Activated CD8-positive, alpha-beta T cell treated with anti-CD3 and anti-CD28 coated beads, Interleukin-2, amount 10 ng/mL, durations not matched to agents 7 days and 5 days (primary cell): ENCODE data around the gene SLC6A19. TPM values are rescaled to one million over a fixed set of nuclear protein-coding genes. Genes with fewer than 3 reads are reported as not detected.

Experiments
- ATAC-seq: fragments of 150-1000 bp; cut with Tn5 transposase; one replicate; pipeline ENCODE4 v1.10.0; 2021; ENCODE audit warnings: moderate library complexity
- CTCF ChIA-PET: fragments of 350-600 bp; sonication (Branson Sonifier 250); formaldehyde crosslinking; loops from one replicate; lab custom pipeline; 2021; ENCODE audit warnings: antibody characterized with exemption; lab: Charles Lee
- POLR2A ChIA-PET: fragments of 350-600 bp; sonication (Branson Sonifier 250); formaldehyde crosslinking; loops from one replicate; lab custom pipeline; 2021; ENCODE audit warnings: antibody characterized with exemption; lab: Charles Lee
- DNase-seq: peaks from one replicate; pipeline ENCODE4 v3.0.0-alpha.2; 2020
- H3K27ac Mint-ChIP-seq: one replicate; pipeline ENCODE4 v1.8.0; 2021; ENCODE audit warnings: mild to moderate bottlenecking, mixed read lengths
- H3K27me3 Mint-ChIP-seq: one replicate; pipeline ENCODE4 v1.8.0; 2021; ENCODE audit warnings: low read depth, mixed read lengths
- H3K36me3 Mint-ChIP-seq: one replicate; pipeline ENCODE4 v1.8.0; 2021; ENCODE audit warnings: low read depth, mixed read lengths
- H3K4me1 Mint-ChIP-seq: one replicate; pipeline ENCODE4 v1.8.0; 2021; ENCODE audit warnings: low read depth, mixed read lengths
- H3K4me3 Mint-ChIP-seq: one replicate; pipeline ENCODE4 v1.8.0; 2021; ENCODE audit warnings: mild to moderate bottlenecking, mixed read lengths
- H3K9me3 Mint-ChIP-seq: one replicate; pipeline ENCODE4 v1.8.0; 2022; ENCODE audit warnings: mixed read lengths; ENCODE audit not compliant: insufficient read depth
- total RNA-seq, 2 experiments: library from RNA; stranded (reverse); gene quantifications; one replicate each; pipeline ENCODE4 v1.2.3, GENCODE V29; 2021

SLC6A19 gene
- total RNA-seq, 2 experiments from 2014 or later = not detected

DNA sequence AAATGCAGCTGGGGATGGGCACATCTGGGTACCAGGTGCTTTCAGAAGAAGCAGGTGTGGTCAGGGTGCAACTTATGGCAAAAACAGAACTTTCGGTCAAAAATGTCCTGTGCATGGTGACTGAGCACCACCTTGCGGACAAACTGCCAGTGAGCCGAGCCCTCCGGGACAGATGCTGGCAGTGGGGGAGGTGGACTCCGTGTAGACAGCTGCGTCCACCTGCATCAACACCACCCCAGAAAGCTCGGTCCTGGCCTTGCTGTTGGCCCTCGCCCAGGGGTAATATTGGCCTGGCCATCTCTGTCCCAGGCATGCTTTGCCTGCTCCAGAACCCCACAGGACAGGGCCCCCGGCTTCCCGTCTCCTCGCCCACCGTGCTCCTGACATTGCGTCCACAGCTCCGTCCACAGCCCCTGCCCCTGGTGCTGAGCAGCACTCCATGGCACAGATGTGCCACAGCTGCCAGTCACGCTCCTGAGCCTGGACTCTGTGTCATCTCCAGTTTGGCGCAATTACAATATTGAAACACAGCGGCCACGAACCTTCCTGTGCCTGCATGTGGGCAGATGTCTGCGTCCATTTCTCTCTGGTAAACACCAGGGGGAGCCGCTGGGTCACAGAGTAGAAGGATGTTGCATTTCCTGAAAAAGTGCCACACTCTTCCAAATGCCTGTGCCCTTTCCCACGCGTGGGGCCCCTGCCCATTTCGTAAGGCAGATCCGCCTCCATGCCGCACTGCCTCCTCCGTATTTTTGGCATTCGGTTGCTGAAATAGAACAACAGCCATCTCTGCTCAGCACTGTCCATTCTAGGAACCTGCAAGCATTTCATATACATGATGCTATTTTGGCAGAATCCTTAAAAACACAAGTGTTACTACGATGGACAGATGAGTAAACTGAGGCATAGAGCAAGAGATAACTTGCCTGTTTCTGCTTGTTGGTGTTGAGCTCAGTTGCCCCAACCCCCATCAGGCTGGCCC is 33.4 kb upstream of the SLC6A19 start:
- POLR2A ChIA-PET = no interaction called here
- peaks cover 11% of the 10 kb centered on the region for H3K27me3 Mint-ChIP-seq
- H3K4me3 Mint-ChIP-seq = peak overlapping the region; percentile 47
- H3K4me1 Mint-ChIP-seq = peaks cover 14% of the 10 kb centered on the region
- H3K9me3 Mint-ChIP-seq = no peaks in the 10 kb centered on the region
- H3K36me3 Mint-ChIP-seq = no peaks in the 10 kb centered on the region
- ATAC-seq (peak; percentile 76), DNase-seq (peak; percentile 81)
- H3K27ac Mint-ChIP-seq = no peak overlapping the region
- CTCF ChIA-PET = interaction anchor here (0.7 to 2.7 kb wide), 26 partner anchors 9 to 722 kb away, joined by 3 to 21 read pairs (median 4); no protein-coding TSS in a partner anchor

DNA sequence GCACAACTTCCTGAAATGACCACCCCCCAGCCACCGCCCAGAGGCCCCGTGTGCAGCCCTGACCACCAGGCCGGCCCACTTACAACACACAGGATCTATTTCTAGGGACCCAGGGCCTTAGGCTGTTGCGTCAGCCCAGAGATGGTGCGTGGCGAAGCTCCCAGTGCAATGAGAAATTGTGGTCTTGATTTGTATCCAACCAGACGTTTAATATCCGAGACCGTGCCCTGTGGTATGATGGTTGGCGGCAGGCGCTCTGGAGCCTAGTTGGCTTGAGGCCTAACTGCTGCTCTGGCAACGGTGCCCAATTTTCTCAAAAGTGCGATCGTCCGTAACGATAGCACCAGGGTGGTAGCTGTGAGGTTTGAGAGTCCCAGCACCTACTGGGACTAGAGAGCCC is 32.6 kb upstream of the SLC6A19 start:
- peaks cover 14% of the 10 kb centered on the region for H3K27me3 Mint-ChIP-seq
- POLR2A ChIA-PET = no interaction called here
- H3K9me3 Mint-ChIP-seq = no peaks in the 10 kb centered on the region
- CTCF ChIA-PET = interaction anchor here (0.9 to 2.7 kb wide), 10 partner anchors 19 to 484 kb away, joined by 3 to 21 read pairs (median 6); no protein-coding TSS in a partner anchor
- DNase-seq = no peak
- no peak for ATAC-seq
- H3K4me1 Mint-ChIP-seq = peaks cover 17% of the 10 kb centered on the region
- no peak overlapping the region for H3K27ac Mint-ChIP-seq
- H3K36me3 Mint-ChIP-seq = no peaks in the 10 kb centered on the region
- H3K4me3 Mint-ChIP-seq = no peak overlapping the region

DNA sequence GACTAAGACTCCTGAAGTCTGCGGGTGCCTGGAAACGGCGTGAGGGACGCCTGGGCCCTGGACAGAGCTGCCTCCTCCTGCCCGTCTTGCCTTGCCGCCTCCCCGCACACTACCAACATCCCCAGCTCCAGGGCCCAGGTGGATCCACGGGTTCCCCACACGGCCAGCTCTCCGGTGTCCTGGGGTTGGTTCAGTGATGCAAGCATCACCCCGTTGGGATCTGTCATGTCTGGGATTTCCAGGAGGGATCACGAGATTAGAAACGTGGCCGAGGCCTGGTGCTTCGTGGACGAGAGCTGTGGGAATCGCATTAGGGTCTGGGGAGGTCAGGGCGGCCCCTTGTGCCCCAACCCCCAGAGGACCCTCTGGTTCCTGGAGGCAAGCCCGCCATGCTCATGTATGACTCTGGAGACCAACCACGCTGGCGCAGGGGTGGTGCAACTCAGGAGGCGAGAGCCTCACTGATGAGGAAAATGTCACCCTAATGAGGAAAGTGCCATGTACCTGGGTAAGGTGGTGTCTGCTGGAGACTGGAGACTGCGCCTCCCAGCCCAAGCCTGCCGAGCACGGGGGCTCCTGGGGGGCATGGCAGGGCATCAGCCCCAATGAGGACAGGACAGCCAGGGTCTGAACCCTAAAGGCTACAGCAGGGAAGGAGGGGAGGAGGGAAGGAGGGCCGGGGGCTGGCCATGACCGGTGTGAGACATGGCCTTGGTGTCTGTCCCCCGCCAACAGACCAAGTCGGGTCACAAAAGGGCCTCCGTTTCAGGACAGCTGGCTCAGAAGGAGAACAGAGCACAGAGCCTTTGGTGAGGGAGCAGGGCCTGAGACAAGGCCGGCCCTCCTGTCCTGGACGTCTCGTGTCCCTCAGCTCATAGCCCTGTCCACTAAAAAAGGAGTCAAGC is 31.9 kb upstream of the SLC6A19 start:
- no peaks in the 10 kb centered on the region for H3K9me3 Mint-ChIP-seq
- ATAC-seq = no peak
- H3K27ac Mint-ChIP-seq = no peak overlapping the region
- no peak for DNase-seq
- ChIA-PET POLR2A (no interaction called here), CTCF (interaction anchor here (0.7 to 2.7 kb wide), 7 partner anchors 146 to 484 kb away, joined by 3 to 21 read pairs (median 6); no protein-coding TSS in a partner anchor)
- no peak overlapping the region for H3K4me3 Mint-ChIP-seq
- no peaks in the 10 kb centered on the region for H3K36me3 Mint-ChIP-seq
- peaks cover 17% of the 10 kb centered on the region for H3K4me1 Mint-ChIP-seq
- peaks cover 13% of the 10 kb centered on the region for H3K27me3 Mint-ChIP-seq

DNA sequence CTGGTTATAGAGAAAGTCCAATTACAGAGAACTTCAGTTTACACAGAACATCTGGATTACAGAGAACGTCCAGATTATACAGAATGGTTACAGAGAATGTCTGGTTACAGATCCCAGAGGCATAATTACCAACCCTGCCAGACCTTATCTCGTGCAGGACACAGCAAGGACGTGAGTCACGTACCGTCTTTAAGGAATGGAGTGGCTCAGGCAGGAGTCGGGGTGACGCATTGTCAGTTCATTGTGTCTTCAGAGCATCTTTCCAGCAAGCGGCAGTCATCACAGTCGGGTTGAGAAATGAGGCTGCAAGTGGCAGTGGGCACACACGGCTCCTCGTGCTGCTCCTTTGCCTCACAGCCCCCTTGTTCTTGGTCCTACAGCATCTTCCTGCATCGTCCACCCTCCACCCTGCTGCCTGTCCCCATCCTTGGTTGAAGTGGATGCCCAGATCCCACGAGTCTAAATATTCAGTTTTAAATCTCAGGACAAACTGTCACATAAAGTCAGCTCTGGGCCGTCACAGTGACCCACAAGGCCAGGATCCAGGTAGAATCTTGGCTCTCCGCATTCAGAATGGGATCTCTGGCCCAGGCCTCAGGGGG is 30.0 kb upstream of the SLC6A19 start:
- ChIA-PET CTCF (no interaction called here), POLR2A (no interaction called here)
- Mint-ChIP-seq H3K4me1 (peaks cover 17% of the 10 kb centered on the region), H3K27me3 (peaks cover 10% of the 10 kb centered on the region), H3K4me3 (no peak overlapping the region), H3K9me3 (no peaks in the 10 kb centered on the region), H3K27ac (no peak overlapping the region), H3K36me3 (no peaks in the 10 kb centered on the region)
- no peak for DNase-seq
- ATAC-seq = no peak

DNA sequence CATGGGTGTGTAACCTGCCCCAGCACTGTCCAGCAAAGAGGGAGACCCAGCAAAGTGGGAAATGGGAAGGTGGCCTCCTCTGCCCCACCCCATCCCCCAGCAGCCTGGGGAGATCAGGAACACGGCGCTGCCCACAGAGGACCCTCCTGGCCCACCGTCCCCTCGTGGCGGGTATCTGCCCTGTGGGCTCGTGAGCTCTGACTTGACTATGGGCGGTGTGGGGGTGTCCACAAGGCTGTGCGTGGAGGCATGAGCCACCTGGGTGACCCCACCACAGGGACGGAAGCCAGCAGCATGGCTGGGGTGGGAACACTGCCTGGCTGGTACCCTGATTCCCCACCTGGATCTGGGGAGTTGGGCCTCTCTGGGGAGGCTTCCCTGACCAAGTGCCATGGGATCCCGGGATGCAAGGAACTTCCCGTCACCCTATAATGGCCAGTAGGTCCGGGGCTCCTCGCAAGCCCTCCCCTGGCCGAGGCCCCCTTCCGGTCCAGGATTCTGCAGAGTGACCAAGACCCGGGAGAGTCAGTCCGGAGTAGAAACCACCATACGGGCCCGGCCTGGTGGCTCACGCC is 29.3 kb upstream of the SLC6A19 start:
- no peak for DNase-seq
- peaks cover 6% of the 10 kb centered on the region for H3K27me3 Mint-ChIP-seq

DNA sequence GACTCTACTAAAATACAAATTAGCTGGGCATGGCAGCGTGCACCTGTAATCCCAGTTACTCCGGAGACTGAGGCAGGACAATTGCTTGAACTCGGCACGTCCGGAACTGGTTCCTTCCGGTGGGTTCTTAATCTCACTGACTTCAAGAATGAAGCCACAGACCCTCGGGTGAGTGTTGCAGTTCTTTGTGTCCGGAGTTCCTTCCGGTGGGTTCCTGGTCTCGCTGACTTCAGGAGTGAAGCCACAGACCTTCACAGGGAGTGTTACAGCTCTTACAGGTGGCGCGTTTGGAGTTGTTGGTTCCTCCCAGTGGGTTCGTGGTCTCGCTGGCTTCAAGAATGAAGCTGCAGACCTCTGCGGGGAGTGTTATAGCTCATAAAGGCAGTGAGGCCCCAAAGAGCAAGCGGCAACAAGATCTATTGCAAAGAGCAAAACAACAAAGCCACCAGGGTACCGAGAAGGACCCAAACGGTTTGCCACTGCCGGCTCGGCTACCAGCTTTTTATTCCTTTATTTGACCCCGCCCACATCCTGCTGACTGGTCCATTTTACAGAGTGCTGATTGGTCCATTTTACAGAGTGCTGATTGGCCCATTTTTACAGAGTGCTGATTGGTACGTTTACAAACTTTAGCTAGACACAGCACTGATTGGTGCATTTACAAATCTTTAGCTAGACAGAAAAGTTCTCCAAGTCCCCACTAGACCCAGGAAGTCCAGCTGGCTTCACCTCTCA is 28.6 kb upstream of the SLC6A19 start:
- CTCF ChIA-PET = interaction anchor here (0.7 to 3.1 kb wide), 7 partner anchors 10 to 472 kb away, joined by 3 to 19 read pairs (median 3); no protein-coding TSS in a partner anchor
- DNase-seq = peak; percentile 51
- peak overlapping the region; percentile 12 for H3K27ac Mint-ChIP-seq
- H3K36me3 Mint-ChIP-seq = no peaks in the 10 kb centered on the region
- POLR2A ChIA-PET = interaction anchor here (1.7 kb wide), 1 partner anchor 18 kb away, joined by 5 read pairs; no protein-coding TSS in a partner anchor
- H3K27me3 Mint-ChIP-seq = peaks cover 6% of the 10 kb centered on the region
- H3K4me3 Mint-ChIP-seq = peak overlapping the region; percentile 43
- ATAC-seq = no peak
- peaks cover 13% of the 10 kb centered on the region for H3K4me1 Mint-ChIP-seq
- no peaks in the 10 kb centered on the region for H3K9me3 Mint-ChIP-seq

More for the DNA sequence above, 29.3 kb upstream of the SLC6A19 start:
- no peak overlapping the region for H3K27ac Mint-ChIP-seq
- no peak for ATAC-seq
- H3K36me3 Mint-ChIP-seq = no peaks in the 10 kb centered on the region
- CTCF ChIA-PET = interaction anchor here (1.7 to 3.1 kb wide), 3 partner anchors 247 to 472 kb away, joined by 4 to 19 read pairs (median 12); no protein-coding TSS in a partner anchor
- H3K4me1 Mint-ChIP-seq = peaks cover 17% of the 10 kb centered on the region
- POLR2A ChIA-PET = no interaction called here
- H3K9me3 Mint-ChIP-seq = no peaks in the 10 kb centered on the region
- no peak overlapping the region for H3K4me3 Mint-ChIP-seq

DNA sequence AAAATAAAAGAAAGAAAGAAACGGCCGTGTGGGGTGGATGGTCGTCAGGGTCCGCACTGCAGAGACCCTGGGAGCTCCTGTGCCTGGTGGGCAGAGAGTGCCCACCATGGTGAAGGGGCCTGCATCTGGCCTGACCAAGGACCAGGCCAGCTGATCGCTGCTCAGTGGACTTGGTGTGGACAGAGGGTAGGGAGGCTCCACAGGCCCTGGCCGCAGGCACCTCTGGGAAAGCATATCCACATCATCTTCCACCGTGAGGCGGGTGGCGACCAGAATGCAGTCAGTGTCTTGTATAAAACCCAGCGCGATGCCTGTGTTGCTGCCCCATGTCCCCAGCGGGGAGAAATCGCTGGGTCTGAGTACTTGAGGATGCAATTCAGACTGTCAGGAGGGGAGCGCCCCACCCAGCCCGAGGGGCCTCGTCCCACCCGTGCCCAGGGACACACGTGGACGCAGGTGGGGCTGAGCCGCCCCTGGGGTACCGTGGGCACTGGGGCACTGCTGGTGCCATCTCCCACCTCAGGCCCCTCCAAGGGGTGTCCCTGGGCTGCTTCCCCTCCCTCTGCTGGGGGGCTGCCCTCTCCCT is 27.8 kb upstream of the SLC6A19 start:
- Mint-ChIP-seq H3K36me3 (no peaks in the 10 kb centered on the region), H3K27ac (no peak overlapping the region), H3K4me3 (no peak overlapping the region), H3K27me3 (peaks cover 4% of the 10 kb centered on the region), H3K9me3 (no peaks in the 10 kb centered on the region), H3K4me1 (peaks cover 7% of the 10 kb centered on the region)
- ChIA-PET CTCF (interaction anchor here (0.6 to 3.1 kb wide), 11 partner anchors 9 to 471 kb away, joined by 3 to 19 read pairs (median 4); no protein-coding TSS in a partner anchor), POLR2A (interaction anchor here (1.7 kb wide), 1 partner anchor 17 kb away, joined by 5 read pairs; no protein-coding TSS in a partner anchor)
- ATAC-seq = no peak
- DNase-seq = no peak

DNA sequence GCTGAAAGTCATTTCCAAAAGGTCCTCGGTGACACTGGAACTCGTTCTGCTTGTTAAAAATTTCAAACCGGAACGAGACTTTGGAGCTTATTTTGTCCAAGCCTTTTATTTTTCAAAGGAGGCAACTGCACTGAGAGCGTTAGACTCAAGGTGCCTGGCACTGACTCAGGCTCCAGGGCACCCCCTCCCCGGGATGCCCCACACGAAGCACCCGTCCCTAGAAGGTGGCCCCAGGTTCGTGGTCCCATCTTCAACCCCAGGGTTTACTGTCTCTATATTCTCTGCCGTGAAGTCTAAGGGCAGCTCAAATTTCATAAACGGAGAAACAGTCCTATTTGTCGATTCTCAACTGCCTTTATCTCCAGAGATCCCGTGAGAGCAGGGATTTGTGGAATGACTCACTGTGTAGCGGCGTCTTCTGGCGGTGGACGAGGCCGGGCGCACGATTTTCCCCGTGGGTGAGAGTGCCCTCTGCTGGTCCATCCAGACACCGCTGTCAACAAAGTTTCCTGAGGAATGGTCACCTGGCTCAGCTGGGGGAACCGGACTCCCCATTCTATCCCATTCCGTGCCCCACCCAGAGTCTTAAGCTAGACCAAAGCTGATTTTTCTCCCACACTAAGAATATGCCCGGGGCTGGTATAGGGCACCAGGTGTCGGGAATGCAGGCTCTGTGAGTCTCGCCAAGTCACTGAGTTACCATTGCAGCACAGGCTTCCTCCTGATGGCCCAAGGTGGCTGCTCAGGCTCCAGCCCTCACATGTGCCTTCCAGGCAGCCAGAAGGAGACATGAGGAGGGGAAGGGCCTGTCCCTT is 27.1 kb upstream of the SLC6A19 start:
- Mint-ChIP-seq H3K36me3 (no peaks in the 10 kb centered on the region), H3K9me3 (no peaks in the 10 kb centered on the region), H3K4me3 (no peak overlapping the region), H3K27me3 (peaks cover 4% of the 10 kb centered on the region), H3K4me1 (peaks cover 7% of the 10 kb centered on the region), H3K27ac (no peak overlapping the region)
- ATAC-seq = peak; percentile 50
- ChIA-PET POLR2A (interaction anchor here (1.7 kb wide), 1 partner anchor 16 kb away, joined by 5 read pairs; no protein-coding TSS in a partner anchor), CTCF (interaction anchor here (0.6 to 3.1 kb wide), 10 partner anchors 9 to 470 kb away, joined by 3 to 19 read pairs (median 4); no protein-coding TSS in a partner anchor)
- DNase-seq = peak; percentile 56

DNA sequence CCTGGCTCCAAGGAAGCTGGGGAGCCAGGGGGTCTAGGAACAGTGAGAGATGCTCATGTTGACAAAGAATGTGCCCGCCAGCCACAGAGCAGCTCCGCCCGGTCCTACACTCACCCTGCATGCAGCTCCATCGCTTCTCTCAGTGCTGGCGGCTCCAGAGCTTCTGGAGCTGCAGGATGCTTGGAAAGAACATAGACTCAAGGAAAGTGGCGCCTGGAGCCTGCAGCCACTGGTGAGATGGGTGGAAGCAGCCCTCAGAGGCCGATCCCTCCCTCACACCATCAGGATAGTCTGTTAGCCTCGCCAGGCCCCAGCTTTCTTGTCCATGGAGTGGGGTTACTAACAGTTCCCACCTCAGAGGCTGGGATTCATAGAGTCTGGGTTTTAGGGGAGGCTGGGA is 26.4 kb upstream of the SLC6A19 start:
- no peak for ATAC-seq
- Mint-ChIP-seq H3K36me3 (no peaks in the 10 kb centered on the region), H3K9me3 (no peaks in the 10 kb centered on the region), H3K4me1 (peaks cover 7% of the 10 kb centered on the region), H3K4me3 (no peak overlapping the region), H3K27ac (no peak overlapping the region), H3K27me3 (peaks cover 4% of the 10 kb centered on the region)
- POLR2A ChIA-PET = no interaction called here
- CTCF ChIA-PET = interaction anchor here (0.8 to 3.1 kb wide), 4 partner anchors 10 to 469 kb away, joined by 3 to 19 read pairs (median 8); no protein-coding TSS in a partner anchor
- DNase-seq = no peak
